B cell (primary cell): ENCODE measurements around the gene SASH1. TPM values are rescaled to one million over a fixed set of nuclear protein-coding genes. Genes with fewer than 3 reads are reported as not detected.

Experiments used
- ATAC-seq: fragments of 200-7000 bp; cut with Tn5 transposase; one replicate; pipeline ENCODE4 v1.10.0; 2021; ENCODE audit warnings: low read depth, mild to moderate bottlenecking, moderate number of reproducible peaks, moderate library complexity
- CTCF ChIA-PET: fragments of 350-600 bp; sonication (Branson Sonifier 250); formaldehyde crosslinking; loops from one replicate; lab custom pipeline; 2021; ENCODE audit warnings: antibody characterized with exemption, inconsistent platforms; lab: Charles Lee
- POLR2A ChIA-PET: fragments of 350-600 bp; sonication (Branson Sonifier 250); formaldehyde crosslinking; loops from one replicate; lab custom pipeline; 2021; ENCODE audit warnings: antibody characterized with exemption; lab: Charles Lee
- DNase-seq: peaks from one replicate; pipeline ENCODE4 v3.0.0; 2013
- H2AFZ ChIP-seq: 2 replicates; pipeline ENCODE4 v1.6.1; 2012; ENCODE audit warnings: mild to moderate bottlenecking, low read depth, low read length; ENCODE audit not compliant: insufficient read depth, poor library complexity, severe bottlenecking
- H3K27ac ChIP-seq, 2 donors: 1 replicate in 1 of 2; 2 replicates in 1 of 2; pipeline ENCODE4 v1.5.1; 2012 to 2013; ENCODE audit warnings: low read length in 2 of 2, mild to moderate bottlenecking in 2 of 2, moderate library complexity in 1 of 2
- H3K27me3 ChIP-seq, 4 experiments: fragments of 200-600 bp in 1 of 4; sonication (generic) in 1 of 4; replicated peaks in 1 of 4; 1 replicate in 2 of 4; 2 replicates in 2 of 4; pipeline versions ENCODE4 v1.6.1 to v1.7.0; 2013 to 2016; ENCODE audit warnings: low read length in 3 of 4, mild to moderate bottlenecking in 2 of 4, mixed read lengths in 1 of 4, moderate library complexity in 1 of 4; ENCODE audit not compliant: insufficient read depth in 4 of 4, control insufficient read depth in 3 of 4; ENCODE audit errors: control extremely low read depth in 1 of 4
- H3K36me3 ChIP-seq, 2 experiments: replicated peaks in 1 of 2; 1 replicate in 1 of 2; 2 replicates in 1 of 2; pipeline versions ENCODE4 v1.6.1 to v1.7.1; 2013; ENCODE audit warnings: low read length in 1 of 2; ENCODE audit not compliant: insufficient read depth in 2 of 2, control insufficient read depth in 1 of 2; ENCODE audit errors: control extremely low read depth in 1 of 2, extremely low read depth in 1 of 2
- H3K4me1 ChIP-seq, 2 donors: fragments of 200-600 bp in 1 of 2; sonication (generic) in 1 of 2; 1 replicate in 1 of 2; 2 replicates in 1 of 2; pipeline versions ENCODE4 v1.5.1 to v1.6.1; 2013 to 2017; ENCODE audit warnings: low read length in 2 of 2; ENCODE audit not compliant: control insufficient read depth in 2 of 2, insufficient read depth in 2 of 2
- H3K4me2 ChIP-seq: replicated peaks from 2 replicates; pipeline ENCODE3; 2012; ENCODE audit warnings: mild to moderate bottlenecking, low read depth, low read length; ENCODE audit not compliant: poor library complexity, severe bottlenecking
- H3K4me3 ChIP-seq, 5 experiments: fragments of 200-600 bp in 1 of 5; sonication (generic) in 1 of 5; 1 replicate in 3 of 5; 2 replicates in 2 of 5; pipeline versions ENCODE4 v1.5.1 to v1.7.0; 2011 to 2016; ENCODE audit warnings: low read length in 4 of 5, mild to moderate bottlenecking in 4 of 5, low read depth in 2 of 5, control low read depth in 1 of 5, moderate library complexity in 1 of 5; ENCODE audit not compliant: insufficient read depth in 1 of 5; ENCODE audit errors: control extremely low read depth in 1 of 5, extremely low read depth in 1 of 5
- H3K79me2 ChIP-seq: fragments of 200-600 bp; sonication (generic); one replicate; pipeline ENCODE4 v1.6.0; 2016; ENCODE audit warnings: low read length; ENCODE audit not compliant: control insufficient read depth, insufficient read depth
- H3K9ac ChIP-seq: fragments of 200-600 bp; sonication (generic); 2 replicates; pipeline ENCODE4 v1.6.1; 2017; ENCODE audit warnings: mild to moderate bottlenecking, low read length, moderate library complexity
- H3K9me3 ChIP-seq, 3 donors: one replicate each; pipeline versions ENCODE4 v1.6.1 to v1.7.1; 2013; ENCODE audit warnings: low read length in 2 of 3; ENCODE audit not compliant: control insufficient read depth in 2 of 3, insufficient read depth in 1 of 3; ENCODE audit errors: control extremely low read depth in 1 of 3
- H4K20me1 ChIP-seq: 2 replicates; pipeline ENCODE4 v1.6.0; 2012; ENCODE audit warnings: mild to moderate bottlenecking, low read length; ENCODE audit not compliant: insufficient read depth, control insufficient read depth, poor library complexity, severe bottlenecking
- H3K27ac Mint-ChIP-seq: one replicate; pipeline ENCODE4 v1.8.0; 2021; ENCODE audit warnings: mixed read lengths
- H3K27me3 Mint-ChIP-seq: one replicate; pipeline ENCODE4 v1.8.0; 2021; ENCODE audit warnings: mixed read lengths
- H3K4me1 Mint-ChIP-seq: one replicate; pipeline ENCODE4 v1.8.0; 2021; ENCODE audit warnings: mixed read lengths
- H3K4me3 Mint-ChIP-seq: one replicate; pipeline ENCODE4 v1.8.0; 2021; ENCODE audit warnings: mixed read lengths
- H3K9me3 Mint-ChIP-seq: one replicate; pipeline ENCODE4 v1.8.0; 2022; ENCODE audit warnings: mixed read lengths; ENCODE audit not compliant: insufficient read depth
- CTCF ChIP-seq: fragments of 200-600 bp; IDR thresholded peaks from one replicate; pipeline ENCODE4 v1.8.0; 2022; ENCODE audit warnings: antibody characterized with exemption, mild to moderate bottlenecking
- EZH2 ChIP-seq: IDR thresholded peaks from 2 replicates; pipeline ENCODE4 v1.6.1; 2012; ENCODE audit warnings: borderline replicate concordance, low read depth, mild to moderate bottlenecking, moderate library complexity, low read length; ENCODE audit not compliant: insufficient read depth, poor library complexity, severe bottlenecking
- WGBS: methylation state at CpG from one replicate; pipeline ENCODE4 v1.1.5; 2013; ENCODE audit warnings: missing lambda C conversion rate; ENCODE audit not compliant: insufficient coverage; 5-methylcytosine and 5-hydroxymethylcytosine counted together
- intact Hi-C: fragments of 100-400 bp; cut with micrococcal nuclease; formaldehyde crosslinking; loops from one replicate; pipeline ENCODE4 v1.10.0; 2022
- polyA plus RNA-seq: library from polyadenylated mRNA; depleted of rRNA; stranded (reverse); fragments of >200 nt; gene quantifications from 2 replicates; pipeline ENCODE4 v1.2.3, GENCODE V29; 2012
- total RNA-seq, 2 donors: library from RNA; stranded (reverse); fragments of 120-200 nt in 1 of 2; gene quantifications; 1 replicate in 1 of 2; 2 replicates in 1 of 2; pipeline versions ENCODE4 v1.2.3 to v1.2.4, GENCODE V29; 2013 to 2022

Gene SASH1
- total and polyA plus RNA-seq, 2 donors (not counting 1 experiment from before 2014, with no cell fraction given): 0.01 to 0.07 TPM

GRCh38 chr6:148358196-148358785 lies 15.7 kb downstream of the SASH1 start:
- Mint-ChIP-seq H3K27ac (no peak overlapping the region), H3K4me3 (no peak overlapping the region), H3K4me1 (no peaks in the 10 kb centered on the region), H3K9me3 (no peaks in the 10 kb centered on the region), H3K27me3 (peaks cover 31% of the 10 kb centered on the region)
- Histone ChIP-seq H4K20me1 (no peaks in the 10 kb centered on the region), H3K27ac (no peak overlapping the region), H3K27me3 (no peaks in the 10 kb centered on the region), H3K9ac (no peak overlapping the region), H3K4me2 (no peak overlapping the region), H3K4me1 (no peaks in the 10 kb centered on the region), H2AFZ (no peak overlapping the region), H3K9me3 (no peaks in the 10 kb centered on the region), H3K36me3 (no peaks in the 10 kb centered on the region), H3K4me3 (no peak overlapping the region), H3K79me2 (no peaks in the 10 kb centered on the region)
- intact Hi-C loops: no loop called here
- POLR2A ChIA-PET: no interaction called here
- no peak for TF ChIP-seq CTCF
- TF ChIP-seq EZH2: no peak
- WGBS: 85% methylated on average over 4 of the region's 7 CpGs
- no peak for DNase-seq
- CTCF ChIA-PET: no interaction called here
- ATAC-seq: no peak

- POLR2A ChIA-PET: no interaction called here
- CTCF ChIA-PET: no interaction called here
- DNase-seq (no peak), ATAC-seq (no peak)
- intact Hi-C loops: no loop called here
- Histone ChIP-seq H4K20me1 (no peaks in the 10 kb centered on the region), H3K9me3 (no peaks in the 10 kb centered on the region), H3K79me2 (no peaks in the 10 kb centered on the region), H3K36me3 (no peaks in the 10 kb centered on the region), H3K27ac (no peak overlapping the region), H3K4me2 (no peak overlapping the region), H3K4me3 (no peak overlapping the region), H3K27me3 (peaks cover 0 to 3% (median 0%) of the 10 kb centered on the region in 4 experiments), H2AFZ (no peak overlapping the region), H3K4me1 (no peaks in the 10 kb centered on the region), H3K9ac (no peak overlapping the region)
- H3K27ac Mint-ChIP-seq: no peak overlapping the region
- WGBS: 94% methylated on average over 5 of the region's 5 CpGs
- no peak overlapping the region for H3K4me3 Mint-ChIP-seq
- no peaks in the 10 kb centered on the region for H3K4me1 Mint-ChIP-seq
- H3K9me3 Mint-ChIP-seq: no peaks in the 10 kb centered on the region
- TF ChIP-seq EZH2: no peak
- no peak for TF ChIP-seq CTCF
- peaks cover 37% of the 10 kb centered on the region for H3K27me3 Mint-ChIP-seq
These were observed 16.6 kb downstream of the SASH1 start for GRCh38 chr6:148359228-148359627.
